Measurements from ENCODE around the gene CFP. TPM values are rescaled to one million over a fixed set of nuclear protein-coding genes. Genes with fewer than 3 reads are reported as not detected.

CFP gene
- total and polyA plus RNA-seq, 2 experiments from 2014 or later = 0.09 to 0.13 TPM

DNA sequence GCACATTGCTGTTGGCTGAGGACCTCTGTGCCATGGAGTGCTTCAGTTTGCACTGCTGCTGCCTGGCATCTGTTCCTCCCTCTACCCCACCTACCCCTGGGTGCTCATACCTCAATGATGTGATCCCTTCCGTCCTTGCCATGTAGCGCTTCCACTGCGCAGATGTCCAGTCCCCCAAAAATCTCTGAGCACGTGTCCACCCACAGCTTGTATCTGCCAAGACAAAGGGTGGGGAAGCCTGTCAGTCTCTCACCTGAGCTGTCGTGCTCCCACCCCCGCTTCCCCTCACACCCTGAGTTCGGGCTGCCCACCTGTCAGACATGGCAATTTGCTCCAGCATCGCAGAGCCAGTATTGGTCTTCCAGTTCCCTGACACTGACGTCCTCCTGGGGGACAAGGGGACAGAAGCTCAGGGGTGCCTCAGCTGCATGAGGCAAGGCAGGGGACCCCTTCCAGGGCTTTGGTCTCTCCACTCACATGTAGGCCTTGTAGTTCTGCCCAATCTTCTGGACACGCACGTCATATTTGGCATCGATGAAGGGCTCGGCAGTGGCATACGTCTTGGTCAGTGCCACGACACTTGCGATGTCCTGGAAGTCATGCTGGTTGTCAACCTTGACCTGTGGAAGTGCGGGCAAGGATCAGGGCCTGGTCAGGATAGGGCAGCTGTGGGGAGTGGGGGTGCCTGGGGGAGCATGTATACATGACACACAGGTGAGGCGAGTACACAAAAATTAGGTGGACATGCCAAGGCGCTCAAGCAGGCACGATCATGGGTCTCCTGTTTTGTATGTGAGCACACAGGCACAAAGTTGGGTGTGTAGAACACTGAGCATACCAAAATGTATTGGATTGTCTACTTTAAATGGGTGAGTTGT, 53.5 kb downstream of the CFP start:
- DNase-seq (ENCODE audit: low read depth in 1 of 2, low spot score in 1 of 2) = no peak
- H3K4me3 ChIP-seq = no peak overlapping the region
- H3K27ac ChIP-seq = no peak overlapping the region
- no peaks in the 10 kb centered on the region for H3K9me3 ChIP-seq (ENCODE audit: low read depth)
- H3K27me3 ChIP-seq = no peaks in the 10 kb centered on the region
- H3K36me3 ChIP-seq = no peaks in the 10 kb centered on the region
- peaks cover 9% of the 10 kb centered on the region for H3K4me1 ChIP-seq (ENCODE audit: low read depth)
- TF ChIP-seq CTCF (IDR thresholded peaks at IDR 0.05; ENCODE audit: low read depth, low read length) = no peak

DNA sequence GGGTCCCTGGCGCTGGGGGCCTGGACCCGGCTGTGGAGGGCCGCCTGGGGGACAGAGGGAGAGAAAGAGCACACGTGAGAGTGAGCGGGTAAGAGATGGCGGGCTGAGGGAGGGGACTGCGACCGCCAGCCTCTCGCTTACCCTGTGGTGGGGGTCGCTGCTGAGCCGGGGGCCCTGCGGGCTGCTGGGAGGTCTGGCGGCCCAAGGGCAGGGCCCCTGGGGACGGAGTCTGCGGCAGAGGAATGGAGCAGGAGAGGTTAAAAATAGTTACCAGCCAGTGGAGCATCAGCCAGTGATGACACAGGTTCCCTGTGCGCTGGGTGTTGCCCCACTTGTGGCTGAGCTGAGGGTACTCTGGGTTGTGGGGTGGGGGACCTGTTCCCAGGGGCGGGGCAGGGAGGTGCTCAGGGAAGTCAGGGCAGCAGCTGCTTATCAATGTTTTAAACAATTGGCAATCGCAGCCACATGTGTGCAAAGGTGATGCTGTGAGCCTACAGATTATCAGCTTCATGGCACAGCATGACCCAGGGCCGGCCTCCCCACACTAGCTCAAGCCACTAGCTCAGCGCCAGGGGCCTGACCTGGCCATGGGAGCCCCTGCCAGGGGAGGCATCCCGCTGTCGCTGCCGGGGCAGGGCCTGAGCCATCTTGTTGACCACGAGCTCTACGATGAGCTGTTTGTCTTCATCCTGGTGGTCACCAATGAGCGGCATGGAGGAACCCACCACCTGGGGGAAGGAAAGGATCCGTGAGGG, 55.0 kb downstream of the CFP start:
- Histone ChIP-seq H3K36me3 (no peaks in the 10 kb centered on the region), H3K27ac (peak overlapping the region; percentile 97), H3K4me3 (peak overlapping the region; percentile 22), H3K9me3 (ENCODE audit: low read depth) (no peaks in the 10 kb centered on the region), H3K4me1 (ENCODE audit: low read depth) (peaks cover 9% of the 10 kb centered on the region), H3K27me3 (no peaks in the 10 kb centered on the region)
- DNase-seq (ENCODE audit: low read depth in 1 of 2, low spot score in 1 of 2) = peak in 1 of 2 donors; percentile 47
- TF ChIP-seq CTCF (IDR thresholded peaks at IDR 0.05; ENCODE audit: low read depth, low read length) = no peak

DNA sequence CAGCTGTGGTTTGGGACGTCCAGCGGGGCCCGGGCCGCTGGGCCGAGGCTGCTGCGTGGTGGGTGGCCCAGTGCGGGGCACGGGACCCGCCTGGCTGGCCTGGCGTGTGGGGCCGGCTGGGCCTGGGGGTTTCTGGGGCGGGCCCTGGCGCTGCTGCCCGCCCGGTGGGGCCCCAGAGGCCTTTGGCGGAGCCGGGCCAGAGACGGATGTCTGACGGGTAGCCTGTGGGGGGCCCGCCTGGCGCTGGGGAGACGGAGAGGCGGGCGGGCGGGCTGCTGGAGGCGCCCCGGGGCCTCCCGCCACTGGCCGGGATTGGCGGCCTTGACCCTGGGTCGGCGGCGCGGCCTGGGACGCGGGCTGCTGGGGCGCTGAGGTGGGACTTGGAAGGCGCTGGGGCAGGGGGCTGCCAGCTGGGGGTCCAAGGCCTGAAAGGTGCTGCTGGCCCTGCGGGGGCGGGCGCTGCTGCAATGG, 55.6 kb downstream of the CFP start:
- Histone ChIP-seq H3K36me3 (no peaks in the 10 kb centered on the region), H3K9me3 (ENCODE audit: low read depth) (no peaks in the 10 kb centered on the region), H3K4me1 (ENCODE audit: low read depth) (peaks cover 9% of the 10 kb centered on the region), H3K4me3 (peak overlapping the region; percentile 22), H3K27me3 (no peaks in the 10 kb centered on the region), H3K27ac (peak overlapping the region; percentile 97)
- peak in 1 of 2 donors; percentile 30 for DNase-seq (ENCODE audit: low read depth in 1 of 2, low spot score in 1 of 2)
- no peak for TF ChIP-seq CTCF (IDR thresholded peaks at IDR 0.05; ENCODE audit: low read depth, low read length)

DNA sequence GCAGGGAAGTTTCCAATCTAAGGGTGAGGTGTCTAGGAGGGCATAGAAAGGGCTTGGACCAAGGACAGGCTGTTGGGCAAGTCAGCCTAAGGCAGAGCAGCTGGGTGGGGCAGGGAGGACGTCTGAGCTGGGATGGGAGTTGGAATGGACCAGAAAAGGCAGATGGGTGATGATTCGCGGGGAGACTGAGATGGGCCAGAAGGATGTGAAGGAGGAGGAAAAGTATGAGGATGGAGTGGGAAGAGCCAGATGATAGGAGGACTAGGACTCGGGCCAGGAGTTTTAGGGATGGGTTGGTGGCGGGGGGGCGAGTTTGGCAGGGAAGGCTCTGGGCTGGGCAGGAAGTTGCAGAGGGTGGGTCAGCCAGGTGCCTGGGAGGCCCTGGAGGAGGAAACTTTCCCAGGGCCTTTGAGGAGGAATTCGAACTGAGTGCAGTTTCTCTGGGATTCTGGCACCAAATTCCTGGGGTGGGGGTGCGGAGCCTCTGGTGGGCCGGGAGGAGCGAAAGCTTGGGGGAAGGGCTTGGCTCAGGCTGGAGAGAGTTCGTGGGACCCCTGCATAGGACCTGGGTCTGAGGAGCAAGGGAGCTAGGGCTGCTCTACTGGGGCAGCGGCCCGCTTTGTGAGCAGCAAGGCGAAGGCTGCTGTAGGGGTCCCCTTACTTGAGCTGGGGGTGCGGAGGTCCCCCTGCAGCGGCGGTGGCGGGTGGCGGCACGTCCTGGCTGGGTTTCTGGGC, 56.2 kb downstream of the CFP start:
- peak overlapping the region; percentile 22 for H3K4me3 ChIP-seq

More for the DNA sequence above, 56.2 kb downstream of the CFP start:
- no peak for TF ChIP-seq CTCF (IDR thresholded peaks at IDR 0.05; ENCODE audit: low read depth, low read length)
- no peaks in the 10 kb centered on the region for H3K36me3 ChIP-seq
- H3K27ac ChIP-seq = peak overlapping the region; percentile 97
- peaks cover 9% of the 10 kb centered on the region for H3K4me1 ChIP-seq (ENCODE audit: low read depth)
- no peaks in the 10 kb centered on the region for H3K27me3 ChIP-seq
- no peaks in the 10 kb centered on the region for H3K9me3 ChIP-seq (ENCODE audit: low read depth)
- DNase-seq (ENCODE audit: low read depth in 1 of 2, low spot score in 1 of 2) = peak; percentile 75 to 84

Other genes starting within 250 kb of the CFP start
- gene ZNF41, start 146.7 kb downstream of the CFP start, total RNA-seq = 5.4 and 5.6 TPM in 2 replicates
- gene ZNF41, start 146.7 kb downstream of the CFP start, polyA plus RNA-seq = 4.4 and 4.5 TPM in 2 replicates
- 44.1 and 45.5 TPM in 2 replicates for gene ARAF, start 68.7 kb downstream of the CFP start, total RNA-seq
- 72.9 and 87.3 TPM in 2 replicates for gene ARAF, start 68.7 kb downstream of the CFP start, polyA plus RNA-seq
- gene TIMP1, start 47.5 kb downstream of the CFP start, total RNA-seq = 54.4 and 113 TPM in 2 replicates
- 147 and 247 TPM in 2 replicates for gene TIMP1, start 47.5 kb downstream of the CFP start, polyA plus RNA-seq
- gene SYN1, start 10.1 kb downstream of the CFP start, total RNA-seq = 1.8 and 2.0 TPM in 2 replicates
- 10.8 and 12.6 TPM in 2 replicates for gene SYN1, start 10.1 kb downstream of the CFP start, polyA plus RNA-seq
- gene ELK1, start 20.6 kb upstream of the CFP start, total RNA-seq = 36.6 and 39.4 TPM in 2 replicates
- 20.6 and 32.3 TPM in 2 replicates for gene ELK1, start 20.6 kb upstream of the CFP start, polyA plus RNA-seq
- gene UXT, start 29.2 kb upstream of the CFP start, total RNA-seq = 84.0 and 86.9 TPM in 2 replicates
- gene UXT, start 29.2 kb upstream of the CFP start, polyA plus RNA-seq = 128 and 151 TPM in 2 replicates
- 4.3 and 12.7 TPM in 2 replicates for gene ZNF81, start 207.0 kb upstream of the CFP start, total RNA-seq
- 6.9 and 7.3 TPM in 2 replicates for gene ZNF81, start 207.0 kb upstream of the CFP start, polyA plus RNA-seq